Panc1 (cell line): Measurements from ENCODE around the gene MSANTD2.

ENCODE experiments used
- POLR2AphosphoS5 ChIP-seq: IDR thresholded peaks from 2 replicates; pipeline ENCODE4 v1.6.1; 2012; ENCODE audit warnings: mild to moderate bottlenecking, low read depth, low read length, moderate library complexity
- SIN3A ChIP-seq: IDR thresholded peaks from 2 replicates; pipeline ENCODE4 v1.6.1; 2012; ENCODE audit warnings: low read depth, mild to moderate bottlenecking, low read length, moderate library complexity, borderline replicate concordance; ENCODE audit not compliant: insufficient read depth
- TCF7L2 ChIP-seq: IDR thresholded peaks from 2 replicates; pipeline ENCODE4 v1.6.1; 2011; ENCODE audit warnings: mild to moderate bottlenecking, low read depth, low read length, inconsistent platforms
- TF ChIP-seq, protein P1 (sequence below): fragments of 450-650 bp; IDR thresholded peaks from 2 replicates; pipeline ENCODE4 v1.5.1; 2017; ENCODE audit warnings: mild to moderate bottlenecking
- TF ChIP-seq, protein P2 (sequence below), 2 experiments: IDR thresholded peaks; 2 replicates each; pipeline ENCODE4 v1.6.1; 2011 to 2012; ENCODE audit warnings: low read depth in 2 of 2, control low read depth in 1 of 2, low read length in 1 of 2, mild to moderate bottlenecking in 1 of 2, moderate library complexity in 1 of 2; ENCODE audit not compliant: insufficient read depth in 1 of 2

DNA sequence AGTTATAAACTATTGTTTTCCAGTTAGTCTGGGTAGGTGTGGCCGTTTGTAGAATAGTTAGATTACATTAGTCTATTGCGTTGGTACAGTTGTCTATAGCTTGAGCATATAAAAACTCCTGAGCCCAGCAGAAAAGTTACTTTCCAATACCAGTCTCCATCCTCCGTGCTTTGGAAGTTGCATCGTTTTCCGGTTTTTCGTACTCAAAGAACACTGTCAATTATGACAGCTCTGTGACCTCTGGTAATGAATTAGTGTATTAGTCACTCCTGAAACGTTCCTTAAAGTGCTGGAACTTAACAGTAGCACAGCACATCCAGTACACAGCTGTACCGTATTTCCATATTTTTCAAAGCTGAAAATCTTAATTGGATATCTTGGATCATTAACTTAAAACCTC lies 808 bp upstream of the MSANTD2 start:
- TF ChIP-seq, protein P1, sequence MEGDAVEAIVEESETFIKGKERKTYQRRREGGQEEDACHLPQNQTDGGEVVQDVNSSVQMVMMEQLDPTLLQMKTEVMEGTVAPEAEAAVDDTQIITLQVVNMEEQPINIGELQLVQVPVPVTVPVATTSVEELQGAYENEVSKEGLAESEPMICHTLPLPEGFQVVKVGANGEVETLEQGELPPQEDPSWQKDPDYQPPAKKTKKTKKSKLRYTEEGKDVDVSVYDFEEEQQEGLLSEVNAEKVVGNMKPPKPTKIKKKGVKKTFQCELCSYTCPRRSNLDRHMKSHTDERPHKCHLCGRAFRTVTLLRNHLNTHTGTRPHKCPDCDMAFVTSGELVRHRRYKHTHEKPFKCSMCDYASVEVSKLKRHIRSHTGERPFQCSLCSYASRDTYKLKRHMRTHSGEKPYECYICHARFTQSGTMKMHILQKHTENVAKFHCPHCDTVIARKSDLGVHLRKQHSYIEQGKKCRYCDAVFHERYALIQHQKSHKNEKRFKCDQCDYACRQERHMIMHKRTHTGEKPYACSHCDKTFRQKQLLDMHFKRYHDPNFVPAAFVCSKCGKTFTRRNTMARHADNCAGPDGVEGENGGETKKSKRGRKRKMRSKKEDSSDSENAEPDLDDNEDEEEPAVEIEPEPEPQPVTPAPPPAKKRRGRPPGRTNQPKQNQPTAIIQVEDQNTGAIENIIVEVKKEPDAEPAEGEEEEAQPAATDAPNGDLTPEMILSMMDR: no peak
- TF ChIP-seq, protein P2, sequence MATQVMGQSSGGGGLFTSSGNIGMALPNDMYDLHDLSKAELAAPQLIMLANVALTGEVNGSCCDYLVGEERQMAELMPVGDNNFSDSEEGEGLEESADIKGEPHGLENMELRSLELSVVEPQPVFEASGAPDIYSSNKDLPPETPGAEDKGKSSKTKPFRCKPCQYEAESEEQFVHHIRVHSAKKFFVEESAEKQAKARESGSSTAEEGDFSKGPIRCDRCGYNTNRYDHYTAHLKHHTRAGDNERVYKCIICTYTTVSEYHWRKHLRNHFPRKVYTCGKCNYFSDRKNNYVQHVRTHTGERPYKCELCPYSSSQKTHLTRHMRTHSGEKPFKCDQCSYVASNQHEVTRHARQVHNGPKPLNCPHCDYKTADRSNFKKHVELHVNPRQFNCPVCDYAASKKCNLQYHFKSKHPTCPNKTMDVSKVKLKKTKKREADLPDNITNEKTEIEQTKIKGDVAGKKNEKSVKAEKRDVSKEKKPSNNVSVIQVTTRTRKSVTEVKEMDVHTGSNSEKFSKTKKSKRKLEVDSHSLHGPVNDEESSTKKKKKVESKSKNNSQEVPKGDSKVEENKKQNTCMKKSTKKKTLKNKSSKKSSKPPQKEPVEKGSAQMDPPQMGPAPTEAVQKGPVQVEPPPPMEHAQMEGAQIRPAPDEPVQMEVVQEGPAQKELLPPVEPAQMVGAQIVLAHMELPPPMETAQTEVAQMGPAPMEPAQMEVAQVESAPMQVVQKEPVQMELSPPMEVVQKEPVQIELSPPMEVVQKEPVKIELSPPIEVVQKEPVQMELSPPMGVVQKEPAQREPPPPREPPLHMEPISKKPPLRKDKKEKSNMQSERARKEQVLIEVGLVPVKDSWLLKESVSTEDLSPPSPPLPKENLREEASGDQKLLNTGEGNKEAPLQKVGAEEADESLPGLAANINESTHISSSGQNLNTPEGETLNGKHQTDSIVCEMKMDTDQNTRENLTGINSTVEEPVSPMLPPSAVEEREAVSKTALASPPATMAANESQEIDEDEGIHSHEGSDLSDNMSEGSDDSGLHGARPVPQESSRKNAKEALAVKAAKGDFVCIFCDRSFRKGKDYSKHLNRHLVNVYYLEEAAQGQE (IDR thresholded peaks at IDR 0.05; ENCODE audit: insufficient read depth in 1 of 2, low read depth in 2 of 2, low read length in 1 of 2): no peak
- TF ChIP-seq POLR2AphosphoS5: no peak
- no peak for TF ChIP-seq TCF7L2
- TF ChIP-seq SIN3A: no peak
